Astrocyte (in vitro differentiated cells and primary cell): Measurements from ENCODE around the gene FAM117A. TPM values are rescaled to one million over a fixed set of nuclear protein-coding genes. Genes with fewer than 3 reads are reported as not detected.

ENCODE experiments used
- DNase-seq: peaks from one replicate; pipeline ENCODE4 v3.0.0-alpha.2; 2010; ENCODE audit warnings: low read depth
- FAIRE-seq: peaks from 2 replicates; lab custom pipeline; 2011; peaks lifted over from hg19 to GRCh38; lab: Jason Lieb, UNC
- H2AFZ ChIP-seq: 2 replicates; pipeline ENCODE4 v1.6.0; 2012; ENCODE audit warnings: low read depth, low read length, inconsistent platforms
- H3K27ac ChIP-seq: 2 replicates; pipeline ENCODE4 v1.5.1; 2011; ENCODE audit warnings: low read depth, low read length, inconsistent platforms
- H3K27me3 ChIP-seq: 2 replicates; pipeline ENCODE4 v1.6.0; 2011; ENCODE audit warnings: low read length, inconsistent platforms; ENCODE audit not compliant: insufficient read depth
- H3K36me3 ChIP-seq: 2 replicates; pipeline ENCODE4 v1.5.1; 2011; ENCODE audit warnings: low read length, inconsistent platforms; ENCODE audit not compliant: insufficient read depth
- H3K4me1 ChIP-seq: 2 replicates; pipeline ENCODE4 v1.5.1; 2011; ENCODE audit warnings: low read length, inconsistent platforms; ENCODE audit not compliant: insufficient read depth
- H3K4me2 ChIP-seq: 2 replicates; pipeline ENCODE4 v1.6.0; 2012; ENCODE audit warnings: low read length, inconsistent platforms
- H3K4me3 ChIP-seq: 2 replicates; pipeline ENCODE4 v1.5.1; 2011; ENCODE audit warnings: low read depth, mild to moderate bottlenecking, low read length, inconsistent platforms; ENCODE audit not compliant: insufficient read depth
- H3K79me2 ChIP-seq: 2 replicates; pipeline ENCODE4 v1.6.0; 2012; ENCODE audit warnings: mild to moderate bottlenecking, low read length, inconsistent platforms; ENCODE audit not compliant: insufficient read depth
- H3K9ac ChIP-seq: 2 replicates; pipeline ENCODE4 v1.6.0; 2012; ENCODE audit warnings: mild to moderate bottlenecking, low read length, inconsistent platforms
- H3K9me3 ChIP-seq: 2 replicates; pipeline ENCODE4 v1.5.1; 2012; ENCODE audit warnings: low read depth, mild to moderate bottlenecking, low read length, inconsistent platforms; ENCODE audit not compliant: insufficient read depth
- H4K20me1 ChIP-seq: 2 replicates; pipeline ENCODE4 v1.6.0; 2012; ENCODE audit warnings: low read length, inconsistent platforms; ENCODE audit not compliant: insufficient read depth
- H3K27ac Mint-ChIP-seq: one replicate; pipeline ENCODE4 v1.8.0; 2021; ENCODE audit warnings: mild to moderate bottlenecking, mixed read lengths; ENCODE audit not compliant: unreplicated experiment
- H3K27me3 Mint-ChIP-seq: one replicate; pipeline ENCODE4 v1.8.0; 2021; ENCODE audit warnings: low read depth, mixed read lengths; ENCODE audit not compliant: unreplicated experiment
- H3K36me3 Mint-ChIP-seq: one replicate; pipeline ENCODE4 v1.8.0; 2021; ENCODE audit warnings: low read depth, mixed read lengths; ENCODE audit not compliant: unreplicated experiment
- H3K4me1 Mint-ChIP-seq: one replicate; pipeline ENCODE4 v1.8.0; 2021; ENCODE audit warnings: low read depth, mixed read lengths; ENCODE audit not compliant: unreplicated experiment
- H3K4me3 Mint-ChIP-seq: one replicate; pipeline ENCODE4 v1.8.0; 2021; ENCODE audit warnings: mild to moderate bottlenecking, moderate library complexity, mixed read lengths; ENCODE audit not compliant: unreplicated experiment
- H3K9me3 Mint-ChIP-seq: one replicate; pipeline ENCODE4 v1.8.0; 2021; ENCODE audit warnings: mild to moderate bottlenecking, mixed read lengths; ENCODE audit not compliant: unreplicated experiment
- CTCF ChIP-seq: IDR thresholded peaks from 2 replicates; pipeline ENCODE4 v1.5.1; 2011; ENCODE audit warnings: low read depth, mild to moderate bottlenecking, inconsistent platforms, low read length, moderate library complexity; ENCODE audit not compliant: insufficient read depth
- EZH2 ChIP-seq: IDR thresholded peaks from 2 replicates; pipeline ENCODE4 v1.6.1; 2012; ENCODE audit warnings: mild to moderate bottlenecking, low read length, inconsistent platforms; ENCODE audit not compliant: insufficient read depth
- total RNA-seq: library from RNA; stranded (reverse); gene quantifications from 2 replicates; pipeline ENCODE4 v1.2.1, GENCODE V29; 2021

Gene FAM117A
- total RNA-seq, 1 donor from 2014 or later: 8.0 TPM

GRCh38 chr17:49777563-49777962 lies 13.6 kb upstream of the FAM117A start:
- Mint-ChIP-seq H3K36me3 (no peaks in the 10 kb centered on the region), H3K9me3 (no peaks in the 10 kb centered on the region), H3K27me3 (no peaks in the 10 kb centered on the region), H3K4me3 (no peak overlapping the region), H3K4me1 (peaks cover 4% of the 10 kb centered on the region), H3K27ac (no peak overlapping the region)
- Histone ChIP-seq H3K4me3 (no peak overlapping the region), H4K20me1 (no peaks in the 10 kb centered on the region), H3K4me2 (no peak overlapping the region), H2AFZ (no peak overlapping the region), H3K4me1 (peaks cover 7% of the 10 kb centered on the region), H3K79me2 (no peaks in the 10 kb centered on the region), H3K27me3 (no peaks in the 10 kb centered on the region), H3K9ac (no peak overlapping the region), H3K9me3 (no peaks in the 10 kb centered on the region), H3K36me3 (no peaks in the 10 kb centered on the region), H3K27ac (no peak overlapping the region)
- no peak for DNase-seq
- FAIRE-seq: no peak
- TF ChIP-seq EZH2: no peak
- TF ChIP-seq CTCF: no peak

GRCh38 chr17:49776551-49777300 lies 12.8 kb upstream of the FAM117A start:
- Histone ChIP-seq H4K20me1 (no peaks in the 10 kb centered on the region), H3K4me1 (peaks cover 7% of the 10 kb centered on the region), H3K9me3 (no peaks in the 10 kb centered on the region), H3K79me2 (no peaks in the 10 kb centered on the region), H3K4me3 (no peak overlapping the region), H3K9ac (no peak overlapping the region), H3K27me3 (no peaks in the 10 kb centered on the region), H3K27ac (no peak overlapping the region), H3K4me2 (no peak overlapping the region), H3K36me3 (no peaks in the 10 kb centered on the region), H2AFZ (no peak overlapping the region)
- H3K9me3 Mint-ChIP-seq: no peaks in the 10 kb centered on the region
- DNase-seq (no peak), FAIRE-seq (no peak)
- TF ChIP-seq CTCF (no peak), EZH2 (no peak)
- no peaks in the 10 kb centered on the region for H3K27me3 Mint-ChIP-seq
- peaks cover 4% of the 10 kb centered on the region for H3K4me1 Mint-ChIP-seq
- H3K4me3 Mint-ChIP-seq: no peak overlapping the region
- no peak overlapping the region for H3K27ac Mint-ChIP-seq
- H3K36me3 Mint-ChIP-seq: no peaks in the 10 kb centered on the region

GRCh38 chr17:49775546-49776260 lies 11.8 kb upstream of the FAM117A start:
- TF ChIP-seq CTCF (no peak), EZH2 (no peak)
- Mint-ChIP-seq H3K4me3 (no peak overlapping the region), H3K27me3 (no peaks in the 10 kb centered on the region), H3K4me1 (peaks cover 4% of the 10 kb centered on the region), H3K36me3 (peaks cover 1% of the 10 kb centered on the region), H3K9me3 (peaks cover 2% of the 10 kb centered on the region), H3K27ac (peak overlapping the region; percentile 67)
- FAIRE-seq: no peak
- Histone ChIP-seq H2AFZ (peak overlapping the region; percentile 26), H3K9me3 (no peaks in the 10 kb centered on the region), H3K27me3 (no peaks in the 10 kb centered on the region), H3K4me3 (no peak overlapping the region), H3K4me2 (no peak overlapping the region), H3K27ac (no peak overlapping the region), H3K36me3 (no peaks in the 10 kb centered on the region), H3K9ac (no peak overlapping the region), H4K20me1 (no peaks in the 10 kb centered on the region), H3K4me1 (peaks cover 7% of the 10 kb centered on the region), H3K79me2 (no peaks in the 10 kb centered on the region)
- DNase-seq: peak; percentile 28
